NCI-H1417 (cell line): Measurements from ENCODE around the gene UBE2L3.
"Not testable (repeated sequence)": the region's sequence is repeated elsewhere in the genome, so short reads cannot be mapped to it uniquely, and the experiment has no call there.

ENCODE experiments used
- DNase-seq, 3 experiments: peaks; one replicate each; lab custom pipeline; 2025; lab: John Stamatoyannopoulos, UW

The UBE2L3 gene

GRCh38 chr22:21567456-21568346 is at the start of gene UBE2L3:
Gene UBE2L3 (plus strand): TSS chr22:21567714. CDS start chr22:21567745, 31 bp downstream.
- DNase-seq, result peak; percentile 62 to 78 (median 72)

- DNase-seq, result not testable (repeated sequence)
These were observed 40.6 kb upstream of the UBE2L3 start for GRCh38 chr22:21526705-21527500.

GRCh38 chr22:21531525-21531924 is 36.0 kb upstream of the UBE2L3 start:
- DNase-seq, result not testable (repeated sequence)

- not testable (repeated sequence) for DNase-seq
These were observed 34.5 kb upstream of the UBE2L3 start for GRCh38 chr22:21532863-21533648.

- DNase-seq, result not testable (repeated sequence)
These were observed 27.7 kb upstream of the UBE2L3 start for GRCh38 chr22:21539862-21540261.

GRCh38 chr22:21544432-21545322 is 22.8 kb upstream of the UBE2L3 start:
- not testable (repeated sequence) for DNase-seq

- not testable (repeated sequence) for DNase-seq
These were observed 18.0 kb upstream of the UBE2L3 start for GRCh38 chr22:21549558-21549957.

- not testable (repeated sequence) for DNase-seq
These were observed 17.4 kb upstream of the UBE2L3 start for GRCh38 chr22:21550008-21550677.

GRCh38 chr22:21550678-21551047 is 16.9 kb upstream of the UBE2L3 start:
- DNase-seq, result not testable (repeated sequence)

- not testable (repeated sequence) for DNase-seq
These were observed 16.2 kb upstream of the UBE2L3 start, which contains the start of gene RIMBP3C for GRCh38 chr22:21551361-21551760. Gene RIMBP3C (minus strand): TSS chr22:21551461. CDS start chr22:21550976, 485 bp downstream.

- not testable (repeated sequence) for DNase-seq
These were observed 8.0 kb upstream of the UBE2L3 start for GRCh38 chr22:21559345-21560125.

GRCh38 chr22:21560657-21561056 is 6.9 kb upstream of the UBE2L3 start:
- DNase-seq, result not testable (repeated sequence)

GRCh38 chr22:21563912-21564311 is 3.6 kb upstream of the UBE2L3 start:
- DNase-seq, result no peak

GRCh38 chr22:21564411-21564810 is 3.1 kb upstream of the UBE2L3 start:
- no peak for DNase-seq

- peak in 1 of 3 experiments; percentile 38 for DNase-seq
These were observed 997 bp downstream of the UBE2L3 start for GRCh38 chr22:21568347-21569075.

GRCh38 chr22:21569076-21569427 is 1.5 kb downstream of the UBE2L3 start:
- not testable (repeated sequence) for DNase-seq

- no peak for DNase-seq
These were observed 2.1 kb downstream of the UBE2L3 start for GRCh38 chr22:21569459-21570170.

- no peak for DNase-seq
These were observed 2.9 kb downstream of the UBE2L3 start for GRCh38 chr22:21570398-21570797.
